Left cardiac atrium (tissue), 4 donors: ENCODE results near the gene SLC35F5. TPM values are rescaled to one million over a fixed set of nuclear protein-coding genes. Genes with fewer than 3 reads are reported as not detected.
"Not testable (repeated sequence)": the region's sequence is repeated elsewhere in the genome, so short reads cannot be mapped to it uniquely, and the experiment has no call there.

Source experiments
- ATAC-seq, 2 donors: fragments of 200-7000 bp; cut with Tn5 transposase; one replicate each; pipeline ENCODE4 v1.9.1; 2020; ENCODE audit warnings: mild to moderate bottlenecking in 2 of 2, moderate library complexity in 2 of 2
- DNase-seq: peaks from one replicate; pipeline ENCODE4 v3.0.0-alpha.2; 2020
- intact Hi-C, 2 donors: fragments of 100-400 bp; cut with DNase I; formaldehyde crosslinking; loops; one replicate each; pipeline versions ENCODE4 v1.14.1 to v1.15.1; 2022 to 2023
- microRNA-seq, 2 donors: library from miRNA; unstranded; fragments of <30 nt; microRNA quantifications; one replicate each; pipeline ENCODE4 v1.2.0, GENCODE V29; 2020
- total RNA-seq, 2 donors: library from RNA; stranded (reverse); fragmentation: NEBNext Ultra II Directional; extraction: Animal tissue kit (Norgen Biotek cat#: 25700); gene quantifications; one replicate each; pipeline ENCODE4 v1.2.1, GENCODE V29; 2021
- donor health status: DM: no; HTN: yes; CAD: no.
- donor health status: DM: no; HTN: yes; CAD: no; lungs with severe emphysema.
- donor health status: DM: yes; HTN: yes; CAD: no.
- donor health status: Dilated cardiomyopathy.

Gene SLC35F5
- total RNA-seq, 2 donors from 2014 or later = 48.5 to 62.2 TPM

GRCh38 chr2:113663285-113664060, 93.0 kb downstream of the SLC35F5 start:
- not testable (repeated sequence) for DNase-seq, ATAC-seq

More at GRCh38 chr2:113663285-113664060, 93.0 kb downstream of the SLC35F5 start:
- intact Hi-C loops = not testable (repeated sequence)

Small RNAs within 50 kb of the gene (microRNA-seq; reads per million reads assigned to microRNA genes)
- 0 reads per million in 2 donors for gene MIR4782

Other genes starting within 250 kb of the SLC35F5 start
- 1 to 10 TPM; 5.8 to 7.7 TPM for gene RABL2A, start 129.4 kb downstream of the SLC35F5 start, total RNA-seq
- 100 to 1,000 TPM; 132 to 184 TPM for gene ACTR3, start 133.4 kb upstream of the SLC35F5 start, total RNA-seq